GM19240 (cell line): ENCODE results near the gene CSPG4.
"Not testable (repeated sequence)": the region's sequence is repeated elsewhere in the genome, so short reads cannot be mapped to it uniquely, and the experiment has no call there.

Experiments
- DNase-seq: peaks from one replicate; pipeline ENCODE4 v3.0.0; 2011; ENCODE audit warnings: low spot score; ENCODE audit not compliant: insufficient read length

CSPG4 gene

GRCh38 chr15:75712668-75713337 is at the start of gene CSPG4:
CSPG4 (minus strand) TSS chr15:75712848; CDS start chr15:75712755, 93 bp downstream.
- no peak for DNase-seq

GRCh38 chr15:75762357-75762718 is 49.7 kb upstream of the CSPG4 start:
- DNase-seq: not testable (repeated sequence)

DNA sequence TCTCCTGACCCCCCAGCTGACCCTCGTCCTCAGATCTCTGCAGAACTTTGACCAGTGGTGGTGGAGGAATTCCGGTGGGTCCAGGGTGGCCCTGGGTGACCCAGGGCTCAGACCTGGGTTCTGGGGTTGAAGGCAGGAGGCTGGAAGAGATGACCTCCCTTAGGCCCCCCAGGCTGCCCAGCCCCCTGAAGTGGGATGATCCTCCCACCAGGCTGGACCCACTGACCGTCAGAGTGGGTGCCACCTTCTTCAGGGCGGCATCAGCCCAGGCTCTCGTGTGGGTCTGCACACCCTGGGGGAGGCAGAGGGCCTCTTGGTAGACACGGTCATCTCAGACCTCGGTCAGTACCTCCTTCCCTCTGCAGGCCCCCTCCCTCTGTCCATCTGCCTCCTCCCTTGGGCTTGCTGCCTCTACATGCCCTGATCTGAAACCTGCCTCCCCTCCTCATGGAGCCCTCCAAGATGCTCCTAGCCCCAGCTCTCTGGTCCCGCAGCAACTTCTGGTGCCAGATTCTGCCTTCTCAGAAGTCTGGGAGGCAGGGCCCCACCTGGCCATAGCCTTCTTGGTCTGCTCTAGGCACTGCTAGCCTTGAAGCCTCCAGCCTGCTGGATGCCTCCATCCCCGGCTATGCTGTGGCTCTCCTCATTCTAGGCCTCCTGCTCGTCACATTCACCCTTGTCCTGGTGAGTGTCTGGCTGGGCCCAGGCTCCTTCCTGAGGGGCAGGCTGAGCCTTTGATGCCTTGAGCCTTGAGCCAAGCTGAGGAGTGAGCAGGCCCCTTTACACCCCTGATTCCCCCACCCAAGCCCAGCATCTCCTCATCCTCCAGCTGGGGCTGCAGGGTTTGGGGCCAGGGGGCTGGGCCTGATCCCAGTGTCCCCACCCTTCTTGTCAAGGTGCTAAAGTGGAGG is 49.1 kb upstream of the CSPG4 start:
- DNase-seq: no peak

DNA sequence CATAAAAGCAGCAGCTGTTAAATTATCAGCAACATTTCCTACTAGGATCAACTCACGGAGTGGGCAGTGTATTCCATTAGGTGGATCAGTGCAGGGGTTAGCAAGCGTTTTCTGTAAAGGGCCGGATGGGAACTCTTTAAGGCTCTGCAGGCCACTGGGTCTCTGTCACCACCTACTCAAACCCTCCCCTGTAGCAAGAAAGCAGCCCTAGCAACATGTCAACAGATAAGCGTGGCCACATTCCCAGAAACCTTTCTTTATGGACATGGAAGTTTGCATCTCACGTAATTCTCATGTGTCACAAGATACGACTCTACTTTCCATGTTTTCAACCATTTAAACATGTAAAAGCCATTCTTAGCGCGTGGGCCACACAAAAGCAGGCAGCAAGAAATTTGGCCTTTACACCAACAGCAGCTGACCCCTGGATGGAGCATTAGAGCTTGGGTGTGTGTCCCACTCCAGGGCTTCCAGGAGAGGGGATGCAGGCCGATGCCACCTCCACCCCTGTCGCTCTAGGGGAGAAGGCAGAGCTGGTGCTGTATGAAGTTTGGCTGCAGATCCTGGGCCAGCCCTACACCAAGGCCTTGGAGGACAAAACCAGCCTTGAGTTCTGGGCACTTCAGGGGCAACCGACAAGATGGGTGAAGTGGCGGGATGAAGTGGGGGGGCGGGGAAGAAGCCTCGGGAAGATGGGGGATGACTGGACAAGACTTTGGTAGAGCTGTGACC is 48.2 kb upstream of the CSPG4 start:
- no peak for DNase-seq

GRCh38 chr15:75760131-75760520 is 47.5 kb upstream of the CSPG4 start:
- not testable (repeated sequence) for DNase-seq

DNA sequence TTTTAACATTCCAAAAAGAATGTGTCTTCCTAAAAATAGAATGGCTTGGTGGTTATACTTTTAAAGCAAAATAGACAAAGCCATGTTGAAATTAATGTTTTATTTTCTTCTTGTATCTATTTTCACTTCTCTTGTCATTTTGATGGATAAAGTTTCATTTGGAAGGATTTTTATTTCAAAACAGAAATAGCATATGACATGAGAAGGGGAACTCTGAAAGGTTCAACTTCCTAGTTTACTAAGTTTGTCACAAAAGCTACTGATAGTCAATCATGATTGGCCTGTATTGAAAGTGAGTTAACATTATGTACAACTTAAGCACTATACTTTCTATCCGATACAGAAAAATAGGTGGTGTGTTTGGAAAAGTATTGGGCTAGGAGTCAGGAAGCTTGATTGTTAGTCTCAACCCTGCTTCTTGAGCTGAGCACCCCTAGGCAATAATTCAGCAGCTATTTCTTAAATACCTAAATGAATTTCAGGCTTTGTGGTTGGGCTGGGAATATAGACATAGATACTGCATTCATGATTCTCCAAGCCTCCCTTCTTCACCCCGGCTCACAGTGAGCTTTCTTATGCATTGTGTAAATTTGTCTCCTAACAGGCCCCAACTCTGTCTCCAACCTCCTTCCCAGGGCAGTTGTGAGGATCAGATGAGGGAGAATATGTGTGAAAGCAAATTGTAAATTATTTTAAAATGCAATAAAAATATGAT is 46.9 kb upstream of the CSPG4 start:
- DNase-seq: no peak

- DNase-seq: peak; percentile 91
Measured at GRCh38 chr15:75758071-75758872, 45.6 kb upstream of the CSPG4 start.

- not testable (repeated sequence) for DNase-seq
Measured at GRCh38 chr15:75754871-75755270, 42.2 kb upstream of the CSPG4 start.

DNA sequence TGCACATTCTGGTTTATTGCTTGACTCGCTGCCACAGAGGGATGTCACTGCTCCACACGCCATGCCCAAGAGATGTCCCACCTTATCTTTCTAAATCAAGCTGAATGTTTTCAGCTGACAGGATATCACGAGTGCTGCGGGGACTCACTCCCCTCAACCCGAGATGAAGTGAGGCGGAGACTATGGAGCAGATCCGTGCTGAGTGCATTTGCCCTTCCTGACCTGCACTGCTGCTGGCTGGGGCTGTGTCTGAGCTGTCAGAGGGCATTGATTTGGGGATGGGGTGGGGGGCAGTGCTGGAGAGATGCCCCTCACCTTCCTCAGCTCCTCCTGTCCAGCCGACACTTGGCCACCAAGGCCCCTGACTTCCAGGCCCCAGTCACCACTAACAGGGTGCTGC is 40.5 kb upstream of the CSPG4 start:
- DNase-seq: no peak

- no peak for DNase-seq
Measured at GRCh38 chr15:75751891-75752290, 39.2 kb upstream of the CSPG4 start.

- no peak for DNase-seq
Measured at GRCh38 chr15:75751116-75751875, 38.6 kb upstream of the CSPG4 start.

DNA sequence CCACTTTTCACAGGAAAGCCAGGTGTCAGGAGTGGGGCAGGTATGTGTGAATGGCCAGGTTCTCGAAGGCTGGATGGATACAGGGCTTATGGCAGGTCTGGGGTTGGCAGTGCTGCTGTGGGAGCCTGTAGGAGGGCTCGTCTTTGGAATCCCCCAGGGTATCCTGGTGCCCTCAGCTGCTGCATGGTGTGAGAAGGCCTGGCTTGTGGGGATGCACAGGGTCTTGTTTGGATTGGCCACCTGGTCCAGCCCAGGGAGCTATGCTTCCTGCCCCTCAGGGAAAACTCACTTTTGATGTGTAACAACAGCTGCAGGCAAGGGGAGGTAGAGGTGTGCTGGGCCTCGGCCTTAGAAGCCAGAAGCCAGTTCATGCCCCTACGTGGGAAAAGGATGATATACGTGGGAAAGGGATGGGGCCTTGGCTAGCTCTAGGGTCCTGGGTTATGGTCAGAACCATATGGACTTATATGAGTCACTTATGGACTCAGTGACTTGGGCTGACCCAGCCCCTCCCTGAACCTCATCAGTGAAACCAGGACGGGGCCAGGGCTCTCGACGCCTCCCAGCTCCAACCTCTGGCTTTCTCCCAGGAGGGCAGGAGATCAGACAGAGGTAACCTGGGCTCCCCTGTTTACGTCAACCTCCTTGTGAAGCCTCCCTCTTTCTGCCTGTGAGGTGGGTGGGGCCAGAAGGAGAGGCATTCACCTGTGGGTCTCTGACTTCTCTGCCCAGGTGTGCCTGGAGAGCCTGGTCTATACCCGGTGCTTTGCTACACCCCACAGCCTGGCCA is 37.8 kb upstream of the CSPG4 start:
- no peak for DNase-seq

- no peak for DNase-seq
Measured at GRCh38 chr15:75749820-75750219, 37.2 kb upstream of the CSPG4 start.

DNA sequence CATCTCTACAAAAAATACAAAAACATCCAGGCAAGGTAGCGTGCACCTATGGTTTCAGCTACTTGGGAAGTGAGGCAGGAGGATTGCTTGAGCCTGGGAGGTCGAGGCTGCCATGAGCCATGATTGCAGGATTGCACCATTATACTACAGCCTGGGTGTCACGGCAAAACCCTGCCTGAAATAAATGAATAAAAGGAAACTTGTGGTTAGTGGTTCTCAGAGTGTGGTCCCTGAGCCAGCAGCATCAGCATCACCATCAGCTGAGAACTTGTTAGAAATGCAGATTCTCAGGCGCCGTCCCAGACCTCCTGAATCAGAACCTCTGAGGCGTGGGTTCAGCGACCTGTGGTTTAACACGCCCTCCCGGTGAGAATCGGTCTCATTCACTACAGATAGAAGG is 36.2 kb upstream of the CSPG4 start:
- DNase-seq: not testable (repeated sequence)

- not testable (repeated sequence) for DNase-seq
Measured at GRCh38 chr15:75747121-75747520, 34.5 kb upstream of the CSPG4 start.

- no peak for DNase-seq
Measured at GRCh38 chr15:75745305-75745704, 32.7 kb upstream of the CSPG4 start.

- not testable (repeated sequence) for DNase-seq
Measured at GRCh38 chr15:75742346-75742745, 29.7 kb upstream of the CSPG4 start.

DNA sequence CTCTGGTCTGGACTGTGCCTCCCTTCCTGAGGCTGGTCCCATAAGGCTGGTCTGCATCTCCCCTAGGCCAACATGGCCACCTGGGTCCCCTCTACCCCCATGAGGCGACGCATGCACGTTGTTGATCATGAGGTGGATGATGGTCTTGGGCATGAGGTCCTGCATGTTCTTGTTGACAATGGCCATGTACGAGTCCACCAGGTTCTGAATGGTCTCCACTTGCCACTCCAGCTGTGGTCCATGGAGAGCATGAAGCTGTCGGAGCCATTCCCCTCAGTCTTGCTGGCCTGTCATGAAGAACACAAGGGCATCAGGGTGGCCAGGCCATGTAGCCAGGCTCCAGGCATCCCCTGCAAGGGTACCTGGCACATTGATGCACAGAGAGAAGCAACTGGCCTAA is 27.1 kb upstream of the CSPG4 start:
- no peak for DNase-seq
